Measurements from ENCODE around the gene DHX34.
"Not testable (repeated sequence)": the region's sequence is repeated elsewhere in the genome, so short reads cannot be mapped to it uniquely, and the experiment has no call there.

The DHX34 gene

DNA sequence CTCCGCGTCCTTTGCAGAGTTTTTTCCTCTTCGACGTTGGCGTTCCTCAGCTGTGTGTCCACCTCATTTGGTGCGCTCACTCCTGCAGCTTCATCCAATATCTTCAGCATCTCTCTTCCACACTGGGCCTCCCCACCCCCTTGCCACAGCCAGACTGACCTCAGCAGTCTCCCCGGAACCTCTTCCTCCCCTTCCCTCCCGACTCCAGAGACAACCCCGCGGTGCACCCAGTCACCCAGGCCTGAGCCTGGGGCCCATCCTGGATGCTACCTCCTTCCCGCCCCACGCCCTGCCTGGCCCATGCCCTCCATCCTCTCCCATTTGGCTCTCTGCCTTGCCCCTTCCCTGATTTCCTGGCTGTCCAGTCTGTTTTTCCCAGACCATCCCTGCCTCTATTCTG lies 25.2 kb upstream of the DHX34 start:
- DNase-seq (ENCODE audit: low read depth), result no peak

DNA sequence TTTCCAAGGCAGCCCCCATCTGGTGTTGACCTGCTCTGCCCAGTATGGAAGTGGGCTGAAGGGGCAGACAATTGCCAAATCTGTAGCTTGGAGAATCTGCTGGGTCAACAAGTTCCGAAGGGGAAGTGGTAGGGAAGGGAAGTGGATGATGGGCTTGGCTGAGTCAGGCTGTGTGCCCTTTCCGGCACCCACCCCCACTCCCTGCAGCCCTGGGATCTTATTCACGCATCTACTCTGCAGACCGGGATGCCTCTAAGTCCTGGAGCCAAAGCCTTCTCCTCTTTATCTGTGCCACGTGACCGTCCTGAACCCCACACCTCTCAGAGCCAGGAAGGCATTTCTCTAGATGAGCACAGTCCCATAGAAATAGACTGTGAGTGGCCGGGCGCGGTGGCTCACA lies 24.6 kb upstream of the DHX34 start:
- DNase-seq (ENCODE audit: low read depth), result no peak

DNA sequence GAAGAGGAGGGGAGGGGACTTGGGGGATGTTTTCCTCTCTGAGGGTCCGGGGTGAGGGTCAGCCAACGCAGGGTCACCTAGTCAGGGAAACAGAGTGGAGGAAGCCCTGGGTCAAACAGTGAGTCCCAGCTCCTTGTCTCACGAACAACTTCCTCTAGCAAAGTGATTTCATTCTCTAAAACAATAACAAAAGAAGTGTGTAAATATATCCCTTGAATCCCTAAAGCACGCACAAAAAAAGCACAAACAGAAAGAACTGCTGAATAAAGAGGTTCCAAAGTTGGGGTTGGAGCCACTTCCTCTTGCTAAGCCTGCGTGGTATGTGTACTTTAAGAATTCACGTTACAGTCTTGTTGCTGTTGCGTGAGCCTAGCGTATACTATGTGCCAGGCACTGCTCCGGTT lies 18.6 kb upstream of the DHX34 start:
- no peak for DNase-seq (ENCODE audit: low read depth)

DNA sequence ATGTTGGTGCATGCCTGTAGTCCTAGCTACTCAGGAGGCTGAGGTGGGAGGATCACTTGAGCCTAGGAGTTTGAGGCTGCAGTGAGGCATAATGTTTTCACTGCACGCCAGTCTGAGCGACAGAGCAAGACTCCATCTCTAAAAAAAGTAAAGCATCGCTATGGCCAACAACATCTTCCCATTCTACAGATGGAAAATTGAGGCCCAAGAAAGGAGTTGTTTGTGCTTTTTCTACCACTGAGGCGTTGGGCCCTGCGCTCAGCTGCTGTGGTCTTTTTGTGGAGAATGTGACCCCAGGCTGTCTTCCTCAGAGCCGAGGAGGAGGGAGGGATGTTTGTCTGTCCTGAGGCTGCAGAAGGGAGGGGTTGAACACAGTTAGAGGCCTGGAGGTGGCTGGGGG lies 17.6 kb upstream of the DHX34 start:
- DNase-seq (ENCODE audit: low read depth), result no peak

DNA sequence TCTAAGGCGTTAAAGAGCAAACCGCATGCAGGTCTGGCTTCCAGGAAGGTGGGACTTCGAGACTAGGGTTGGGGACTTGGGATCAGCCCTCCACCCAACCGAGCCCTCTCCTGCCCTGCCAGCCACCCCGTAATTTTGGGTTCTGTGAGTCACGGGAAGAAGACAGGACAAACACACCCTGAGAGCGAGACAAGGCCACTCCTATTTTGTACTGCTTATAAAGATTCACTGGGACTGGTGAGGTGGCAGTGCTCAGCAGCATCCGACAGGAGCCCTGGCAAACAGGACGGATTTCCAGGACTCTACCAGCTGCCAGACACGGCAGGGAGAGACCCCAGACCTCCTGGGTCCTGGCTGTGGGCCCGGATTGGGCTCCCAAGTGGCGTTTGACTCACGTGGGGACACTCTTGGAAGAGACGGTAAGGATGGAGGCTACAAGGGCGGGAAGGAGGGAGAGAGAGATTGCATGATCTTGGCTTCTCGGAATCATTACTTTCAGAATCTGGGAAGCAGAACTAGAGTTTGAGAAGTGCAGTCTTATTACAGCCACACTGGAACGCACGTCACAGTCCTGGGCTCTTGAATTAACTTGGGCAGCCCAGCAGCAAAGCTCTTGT lies 17.1 kb upstream of the DHX34 start, which contains the start of gene C5AR2:
C5AR2 (plus strand) TSS at position 245 of the 617 bp plus-strand sequence. CDS start 8,625 bp downstream, outside the sequence.
- no peak for DNase-seq (ENCODE audit: low read depth)

DNA sequence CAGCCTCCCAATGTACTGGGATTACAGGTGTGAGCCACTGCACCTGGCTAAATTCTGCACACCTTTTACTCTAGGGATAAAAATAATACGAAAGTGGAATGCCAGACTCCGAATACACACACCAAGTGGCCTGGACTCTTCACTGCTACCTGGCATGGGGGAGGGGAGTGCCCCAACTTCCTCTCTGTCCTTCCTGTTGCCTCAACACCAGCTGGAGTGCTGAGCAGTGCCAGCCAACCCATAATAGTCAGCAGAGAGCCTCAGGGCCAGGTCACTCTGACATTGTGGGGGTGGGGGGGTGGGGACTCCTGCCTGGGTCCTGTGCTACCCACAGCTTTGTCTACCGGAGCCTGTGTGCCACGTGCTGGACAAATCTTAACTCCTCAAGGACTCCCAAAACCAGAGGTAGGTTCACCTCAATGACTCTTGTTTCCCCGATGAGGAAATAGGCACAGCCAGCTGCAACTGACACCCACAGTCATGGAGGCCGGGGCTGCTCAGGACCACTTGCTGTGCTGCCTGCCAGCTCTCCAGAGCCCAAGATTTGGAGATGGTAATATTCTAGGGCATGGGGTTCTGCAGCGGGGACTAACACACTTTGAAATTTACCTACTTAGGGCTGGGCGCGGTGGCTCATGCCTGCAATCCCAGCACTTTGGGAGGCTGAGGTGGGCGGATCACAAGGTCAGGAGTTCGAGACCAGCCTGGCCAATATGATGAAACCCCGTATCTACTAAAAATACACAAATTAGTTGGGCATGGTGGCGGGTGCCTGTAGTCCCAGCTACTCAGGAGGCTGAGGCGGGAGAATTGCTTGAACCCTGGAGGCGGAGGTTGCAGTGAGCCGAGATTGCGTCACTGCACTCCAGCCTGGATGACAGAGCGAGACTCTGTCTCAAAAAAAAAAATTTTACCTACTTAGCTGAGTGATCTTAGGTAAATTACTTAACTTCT lies 12.1 kb upstream of the DHX34 start:
- not testable (repeated sequence) for DNase-seq (ENCODE audit: low read depth)

DNA sequence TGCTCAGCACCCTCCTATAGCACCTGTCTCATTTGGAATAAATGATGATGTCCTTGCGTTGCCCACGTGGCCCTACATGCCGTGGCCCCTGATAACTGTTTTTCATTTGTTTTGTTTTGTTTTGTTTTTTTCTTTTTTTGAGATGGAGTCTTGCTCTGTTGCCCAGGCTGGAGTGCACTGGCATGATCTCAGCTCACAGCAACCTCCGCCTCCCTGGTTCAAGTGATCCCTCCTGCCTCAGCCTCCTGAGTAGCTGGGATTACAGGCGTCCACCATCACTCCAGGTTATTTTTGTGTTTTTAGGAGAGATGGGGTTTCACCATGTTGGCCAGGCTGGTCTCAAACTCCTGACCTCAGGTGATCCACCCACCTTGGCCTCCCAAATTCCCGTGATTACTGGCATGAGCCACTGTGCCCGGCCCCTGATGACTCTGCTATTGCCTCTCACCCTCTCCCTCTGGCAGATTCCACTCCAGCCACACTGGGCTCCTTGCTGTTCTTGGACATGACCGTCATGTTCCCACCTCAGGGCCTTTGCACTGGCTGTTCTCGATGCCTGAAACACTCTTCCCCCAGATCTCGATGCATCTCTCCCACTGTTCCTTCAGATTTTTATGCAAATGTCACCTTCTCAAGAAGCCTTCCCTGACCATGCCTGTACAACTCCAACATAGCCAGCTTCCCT lies 9.8 kb upstream of the DHX34 start:
- no peak for DNase-seq (ENCODE audit: low read depth)

DNA sequence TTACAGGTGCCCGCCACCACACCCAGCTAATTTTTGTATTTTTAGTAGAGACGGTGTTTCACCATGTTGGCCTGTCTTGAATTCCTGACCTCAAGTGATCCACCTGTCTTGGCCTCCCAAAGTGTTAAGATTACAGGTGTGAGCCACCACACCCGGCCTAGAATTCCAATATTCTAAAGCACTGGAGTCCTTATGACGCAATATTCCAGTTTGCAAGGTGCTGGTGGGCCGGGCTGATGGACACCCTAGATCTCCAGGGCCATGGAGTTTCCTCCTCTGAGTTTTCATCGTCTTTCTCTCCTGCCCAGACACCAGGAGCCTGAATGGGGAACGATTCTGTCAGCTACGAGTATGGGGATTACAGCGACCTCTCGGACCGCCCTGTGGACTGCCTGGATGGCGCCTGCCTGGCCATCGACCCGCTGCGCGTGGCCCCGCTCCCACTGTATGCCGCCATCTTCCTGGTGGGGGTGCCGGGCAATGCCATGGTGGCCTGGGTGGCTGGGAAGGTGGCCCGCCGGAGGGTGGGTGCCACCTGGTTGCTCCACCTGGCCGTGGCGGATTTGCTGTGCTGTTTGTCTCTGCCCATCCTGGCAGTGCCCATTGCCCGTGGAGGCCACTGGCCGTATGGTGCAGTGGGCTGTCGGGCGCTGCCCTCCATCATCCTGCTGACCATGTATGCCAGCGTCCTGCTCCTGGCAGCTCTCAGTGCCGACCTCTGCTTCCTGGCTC lies 8.5 kb upstream of the DHX34 start:
- DNase-seq (ENCODE audit: low read depth), result no peak

DNA sequence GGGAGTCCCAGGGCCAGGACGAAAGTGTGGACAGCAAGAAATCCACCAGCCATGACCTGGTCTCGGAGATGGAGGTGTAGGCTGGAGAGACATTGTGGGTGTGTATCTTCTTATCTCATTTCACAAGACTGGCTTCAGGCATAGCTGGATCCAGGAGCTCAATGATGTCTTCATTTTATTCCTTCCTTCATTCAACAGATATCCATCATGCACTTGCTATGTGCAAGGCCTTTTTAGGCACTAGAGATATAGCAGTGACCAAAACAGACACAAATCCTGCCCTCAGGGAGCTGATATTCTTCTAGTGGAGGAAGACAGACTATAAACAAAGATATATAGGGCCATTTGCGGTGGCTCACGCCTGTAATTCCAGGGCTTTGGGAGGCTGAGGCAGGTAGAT lies 7.4 kb upstream of the DHX34 start:
- DNase-seq (ENCODE audit: low read depth), result no peak

DNA sequence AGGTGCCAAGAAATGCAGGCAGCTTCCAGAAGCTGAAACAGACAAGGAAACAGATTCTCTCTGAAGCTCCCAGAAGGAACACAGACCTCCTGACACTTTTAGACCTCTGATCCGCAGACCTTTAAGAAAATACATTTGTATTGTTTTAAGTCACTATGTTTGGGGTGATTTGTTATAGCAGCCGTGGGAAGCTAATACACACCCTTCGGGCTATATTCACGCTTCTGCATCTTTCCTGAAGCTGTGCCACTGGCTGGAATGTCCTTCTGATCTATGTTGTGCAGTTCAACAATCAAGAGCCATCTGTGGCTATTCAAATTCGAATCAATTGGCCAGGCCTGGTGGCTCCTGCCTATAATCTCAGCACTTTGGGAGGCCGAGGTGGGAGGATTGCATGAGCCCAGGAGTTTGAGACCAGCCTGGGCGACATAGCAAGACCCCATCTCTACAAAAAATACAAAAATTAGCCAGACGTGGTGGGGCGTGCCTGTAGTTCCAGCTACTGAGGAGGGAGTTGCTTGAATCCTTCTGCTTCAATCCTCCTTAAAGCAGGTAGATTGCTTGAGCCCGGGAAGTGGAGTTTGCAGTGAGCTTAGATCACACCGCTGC lies 5.8 kb upstream of the DHX34 start:
- no peak for DNase-seq (ENCODE audit: low read depth)

DNA sequence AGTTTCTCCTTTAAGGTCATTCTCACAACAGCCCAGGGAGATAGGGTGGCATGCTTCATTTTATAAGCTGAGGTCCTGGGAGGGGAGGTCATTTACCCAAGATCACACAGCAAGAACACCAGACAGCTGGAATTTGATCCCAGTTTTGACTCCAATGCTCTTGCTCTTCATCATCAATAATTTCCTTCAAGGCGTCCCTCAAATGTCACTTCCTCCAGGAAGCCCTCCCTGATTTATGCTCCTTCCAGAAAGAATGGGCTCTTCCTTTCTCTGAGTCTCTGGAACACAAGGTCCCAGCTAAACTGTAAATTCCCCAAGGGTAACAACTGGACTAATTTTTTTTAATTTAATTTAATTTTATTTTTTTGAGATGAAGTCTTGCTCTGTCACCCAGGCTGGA lies 4.7 kb upstream of the DHX34 start:
- DNase-seq (ENCODE audit: low read depth), result no peak

DNA sequence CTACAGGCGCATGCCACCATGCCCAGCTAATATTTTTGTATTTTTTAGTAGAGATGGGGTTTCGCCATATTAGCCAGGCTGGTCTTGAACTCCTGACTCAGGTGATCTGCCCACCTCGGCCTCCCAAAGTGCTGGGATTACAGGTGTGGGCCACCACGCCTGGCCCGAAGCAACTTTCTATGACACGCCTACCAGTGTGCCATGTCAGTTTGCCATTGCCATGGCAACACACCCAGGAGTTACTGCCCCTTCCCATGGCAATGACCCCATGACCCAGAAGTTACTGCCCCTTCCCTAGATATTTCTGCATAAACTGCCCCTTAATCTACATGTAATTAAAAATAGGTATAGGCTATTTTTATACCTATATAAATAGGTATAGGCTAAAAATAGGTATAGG lies 3.1 kb upstream of the DHX34 start:
- DNase-seq (ENCODE audit: low read depth), result not testable (repeated sequence)

DNA sequence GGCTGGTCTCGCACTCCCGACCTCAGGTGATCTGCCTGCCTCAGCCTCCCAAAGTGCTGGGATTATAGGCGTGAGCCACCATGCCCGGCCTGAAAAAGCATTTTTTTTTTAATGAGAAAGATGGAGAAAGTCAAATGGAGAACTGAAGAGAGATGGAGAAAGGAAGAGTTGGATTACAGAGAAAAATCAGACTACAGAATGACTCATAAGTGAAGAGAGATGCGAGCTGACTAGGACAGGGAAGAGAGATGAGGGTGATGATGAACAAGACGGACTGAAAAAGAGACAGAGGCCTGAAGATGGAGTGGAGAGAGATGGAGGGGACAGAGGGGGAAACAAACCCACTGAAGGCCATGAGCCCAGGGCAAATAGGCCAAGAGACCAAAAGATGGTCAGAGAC lies 1.5 kb downstream of the DHX34 start:
- DNase-seq (ENCODE audit: low read depth), result no peak

DNA sequence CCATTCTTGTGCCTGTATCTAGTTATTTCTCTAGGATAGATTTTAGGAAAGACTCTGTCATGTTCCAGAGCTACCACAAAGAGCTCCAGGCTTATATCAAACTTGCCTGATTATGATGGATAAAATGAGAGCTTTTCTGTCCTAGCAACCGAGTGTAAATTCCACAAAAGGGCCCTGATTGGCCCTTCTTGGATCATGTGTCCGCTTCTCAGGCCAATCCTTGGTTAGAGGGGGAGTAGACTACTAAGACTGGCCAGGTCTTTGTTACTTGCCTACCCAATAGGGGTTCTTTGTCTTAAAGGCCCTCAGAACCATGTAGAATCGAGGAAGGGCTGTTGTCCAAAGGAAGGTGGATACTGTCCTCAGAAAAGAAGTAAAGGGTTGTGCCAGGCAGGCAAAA lies 2.4 kb downstream of the DHX34 start:
- no peak for DNase-seq (ENCODE audit: low read depth)

DNA sequence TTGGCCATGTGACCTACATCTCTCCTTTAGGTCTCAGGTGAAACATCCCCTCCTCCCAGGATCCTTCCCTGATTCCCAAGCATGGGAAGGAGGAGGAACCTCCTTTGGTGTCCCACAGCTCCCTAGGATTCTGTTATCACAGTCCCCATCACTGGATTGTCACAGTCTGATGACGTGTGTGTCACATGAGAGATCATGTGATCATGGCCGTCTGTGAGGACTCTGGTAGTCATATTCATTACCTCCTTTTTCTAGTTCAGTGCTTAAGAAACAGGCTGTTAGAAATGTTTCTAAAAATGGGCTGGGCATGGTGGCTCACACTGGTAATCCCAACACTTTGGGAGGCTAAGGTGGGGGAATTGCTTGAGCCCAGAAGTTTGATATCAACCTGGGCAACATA lies 3.0 kb downstream of the DHX34 start:
- no peak for DNase-seq (ENCODE audit: low read depth)

DNA sequence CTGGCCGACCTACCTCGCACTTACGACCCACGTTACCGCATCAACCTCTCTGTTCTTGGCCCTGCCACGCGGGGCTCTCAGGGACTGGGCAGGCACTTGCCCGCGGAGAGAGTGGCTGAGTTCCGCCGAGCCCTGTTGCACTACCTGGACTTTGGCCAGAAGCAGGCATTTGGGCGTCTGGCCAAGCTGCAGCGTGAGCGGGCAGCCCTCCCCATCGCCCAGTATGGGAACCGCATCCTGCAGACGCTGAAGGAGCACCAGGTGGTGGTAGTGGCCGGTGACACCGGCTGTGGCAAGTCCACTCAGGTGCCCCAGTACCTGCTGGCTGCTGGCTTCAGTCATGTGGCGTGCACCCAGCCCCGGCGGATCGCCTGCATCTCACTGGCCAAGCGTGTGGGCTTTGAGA lies 4.2 kb downstream of the DHX34 start:
- no peak for DNase-seq (ENCODE audit: low read depth)

DNA sequence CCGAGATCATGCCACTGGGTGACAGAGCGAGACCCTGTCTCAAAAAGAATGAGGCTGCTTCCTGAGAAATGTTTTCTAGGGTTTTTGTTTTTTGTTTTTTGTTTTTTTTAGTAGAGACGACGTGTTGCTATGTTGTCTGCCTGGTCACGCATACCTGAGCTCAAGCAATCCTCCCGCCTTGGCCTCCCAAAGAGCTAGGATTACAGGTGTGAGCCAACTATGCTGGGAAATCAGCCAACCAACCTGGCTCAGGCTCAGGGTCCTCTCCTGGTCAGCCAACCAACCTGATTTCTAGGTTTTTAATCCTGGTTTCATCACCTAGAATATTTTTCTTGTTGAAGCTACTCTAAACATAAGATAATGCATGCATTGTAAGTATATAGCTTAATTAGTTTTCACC lies 7.8 kb downstream of the DHX34 start:
- no peak for DNase-seq (ENCODE audit: low read depth)

DNA sequence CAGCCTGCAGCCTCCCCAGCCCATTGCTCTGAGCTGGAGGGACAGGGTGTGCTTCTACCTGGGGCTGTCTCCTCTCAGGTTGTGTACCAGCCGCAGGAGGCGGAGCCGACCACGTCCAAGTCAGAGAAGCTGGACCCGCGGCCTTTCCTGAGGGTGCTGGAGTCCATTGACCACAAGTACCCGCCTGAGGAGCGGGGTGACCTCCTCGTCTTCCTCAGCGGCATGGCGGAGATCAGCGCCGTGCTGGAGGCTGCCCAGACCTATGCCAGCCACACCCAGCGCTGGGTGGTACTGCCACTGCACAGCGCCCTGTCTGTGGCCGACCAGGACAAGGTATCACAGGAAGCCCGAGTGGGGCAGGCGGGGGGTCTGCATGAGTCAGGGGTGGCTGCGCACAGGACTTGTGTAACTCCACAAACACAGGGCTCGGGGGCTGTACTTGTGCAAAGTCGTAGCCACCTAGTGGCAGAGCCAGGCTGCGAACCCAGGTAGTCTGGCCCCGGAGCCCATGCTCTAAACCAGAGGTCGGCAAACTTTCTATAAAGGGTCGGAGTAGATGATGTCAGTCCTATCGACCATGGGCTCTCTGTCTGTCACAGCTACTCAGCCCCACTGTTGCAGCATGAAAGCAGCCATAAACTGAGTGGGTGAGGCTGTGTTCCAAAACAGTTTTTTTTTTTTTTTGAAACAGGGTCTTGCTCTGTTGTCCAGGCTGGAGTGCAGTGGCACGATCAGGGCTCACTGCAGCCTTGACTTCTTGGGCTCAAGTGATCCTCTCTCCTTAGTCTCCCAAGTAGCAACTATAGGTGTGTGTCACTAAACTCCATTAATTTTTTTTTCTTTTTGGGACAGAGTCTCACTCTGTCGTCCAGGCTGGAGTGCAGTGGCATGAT lies 8.9 kb downstream of the DHX34 start:
- DNase-seq (ENCODE audit: low read depth), result no peak

DNA sequence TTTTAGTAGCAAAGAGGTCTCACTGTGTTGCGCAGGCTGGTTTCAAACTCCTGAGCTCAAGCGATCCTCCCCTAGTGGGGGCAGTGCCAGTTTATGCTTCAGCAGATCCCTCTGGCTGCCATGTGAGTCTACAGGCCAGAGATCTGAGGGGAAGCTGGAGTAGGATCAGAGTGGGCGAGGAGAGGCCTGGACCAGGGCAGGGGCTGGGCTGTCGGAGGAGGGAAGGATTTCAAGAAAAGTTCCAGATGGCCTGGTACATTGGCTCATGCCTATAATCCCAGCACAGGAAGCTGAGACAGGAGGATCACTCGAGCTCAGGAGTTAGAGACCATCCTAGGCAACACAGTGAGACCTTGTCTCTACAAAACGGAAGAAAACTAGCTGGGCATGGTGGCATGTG lies 9.8 kb downstream of the DHX34 start:
- no peak for DNase-seq (ENCODE audit: low read depth)

DNA sequence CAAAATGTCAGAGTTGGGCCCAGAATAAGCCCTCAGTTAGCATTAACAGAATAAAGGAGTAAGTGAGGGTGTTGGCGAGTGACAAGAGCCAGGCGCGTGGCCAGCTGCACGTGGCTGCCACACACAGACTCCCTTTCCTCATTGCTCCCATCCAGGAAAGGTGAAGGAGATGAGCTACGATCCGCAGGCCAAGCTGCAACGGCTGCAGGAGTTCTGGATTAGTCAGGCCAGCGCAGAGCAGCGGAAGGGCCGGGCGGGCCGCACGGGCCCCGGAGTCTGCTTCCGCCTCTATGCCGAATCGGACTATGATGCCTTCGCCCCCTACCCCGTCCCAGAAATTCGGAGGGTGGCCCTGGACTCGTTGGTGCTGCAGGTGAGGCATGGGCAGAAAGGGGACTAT lies 13.2 kb downstream of the DHX34 start:
- no peak for DNase-seq (ENCODE audit: low read depth)

Data from HS-5 (cell line).